ENCODE results near the gene CD63. TPM values are rescaled to one million over a fixed set of nuclear protein-coding genes. Genes with fewer than 3 reads are reported as not detected.

Gene CD63
- total and polyA plus RNA-seq, 2 donors (not counting 1 experiment from before 2014, with no cell fraction given) = 2,890 to 3,424 TPM

DNA sequence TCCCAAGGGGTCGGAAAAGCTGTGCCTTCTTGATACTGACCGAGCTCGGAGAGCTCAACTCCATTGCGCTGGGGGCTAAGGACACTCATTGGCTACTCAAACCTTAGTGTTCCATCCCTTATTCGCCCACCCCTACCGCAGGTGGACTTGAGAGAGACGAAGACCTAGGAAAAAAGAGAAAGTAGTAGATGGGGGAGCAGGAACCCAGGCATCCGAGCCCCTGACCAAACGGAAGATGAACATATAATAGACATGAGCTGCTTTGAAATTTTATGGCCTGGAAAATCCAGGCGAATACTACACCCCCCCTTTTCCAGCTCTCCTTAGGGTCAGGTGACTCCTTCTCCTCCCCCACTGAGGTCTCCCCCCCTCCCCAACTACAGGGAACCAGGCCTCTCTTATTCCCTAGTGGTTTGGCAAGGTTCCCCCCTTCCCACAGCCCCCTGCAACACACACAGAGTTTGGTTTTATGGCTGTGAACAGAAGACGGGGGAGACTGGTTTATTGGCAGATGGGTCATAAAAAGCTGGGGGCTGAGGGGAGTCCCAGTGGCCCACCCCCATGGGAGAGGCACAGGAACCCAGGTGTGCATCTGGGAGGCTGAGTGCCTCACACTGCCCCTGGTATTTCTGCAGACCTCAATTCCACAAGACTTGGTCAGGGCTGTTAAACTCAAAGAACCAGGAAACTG lies 15.7 kb upstream of the CD63 start:
- Histone ChIP-seq H3K9me3 (ENCODE audit: control insufficient read depth, insufficient read depth, low read depth, low read length) (no peaks in the 10 kb centered on the region), H3K27me3 (ENCODE audit: control insufficient read depth, insufficient read depth, low read length) (no peaks in the 10 kb centered on the region), H4K20me1 (ENCODE audit: control insufficient read depth, extremely low read depth, insufficient read depth, low read length) (no peaks in the 10 kb centered on the region), H3K4me2 (ENCODE audit: extremely low read depth, insufficient read depth, low read length) (peak overlapping the region; percentile 96), H2AFZ (ENCODE audit: low read length) (no peak overlapping the region), H3K79me2 (ENCODE audit: control insufficient read depth, insufficient read depth, low read length) (no peaks in the 10 kb centered on the region), H3K27ac (ENCODE audit: insufficient read depth, low read length) (peak overlapping the region; percentile 24), H3K4me3 (replicated peaks in 1 of 4; ENCODE audit: control extremely low read depth in 1 of 4, insufficient read depth in 1 of 4, low read depth in 3 of 4, low read length in 4 of 4) (peak overlapping the region; percentile 70 to 83 (median 74)), H3K9ac (ENCODE audit: insufficient read depth, low read length) (no peak overlapping the region), H3K36me3 (ENCODE audit: control insufficient read depth, insufficient read depth, low read length) (peaks cover 2% of the 10 kb centered on the region), H3K4me1 (ENCODE audit: control insufficient read depth, extremely low read depth, insufficient read depth, low read length) (peaks cover 16% of the 10 kb centered on the region)
- TF ChIP-seq EZH2 (IDR thresholded peaks at IDR 0.05; ENCODE audit: low read length, missing control alignments) (no peak), CTCF (conservative IDR thresholded peaks at IDR 0.05 in 1 of 2, IDR thresholded peaks at IDR 0.05 in 1 of 2; ENCODE audit: low read depth in 1 of 2, low read length in 2 of 2) (no peak)
- no peak for DNase-seq (ENCODE audit: low read depth in 2 of 2)

- TF ChIP-seq EZH2 (IDR thresholded peaks at IDR 0.05; ENCODE audit: low read length, missing control alignments) (no peak), CTCF (conservative IDR thresholded peaks at IDR 0.05 in 1 of 2, IDR thresholded peaks at IDR 0.05 in 1 of 2; ENCODE audit: low read depth in 1 of 2, low read length in 2 of 2) (no peak)
- peak overlapping the region; percentile 24 for H3K27ac ChIP-seq (ENCODE audit: insufficient read depth, low read length)
- peak overlapping the region; percentile 96 for H3K4me2 ChIP-seq (ENCODE audit: extremely low read depth, insufficient read depth, low read length)
- no peaks in the 10 kb centered on the region for H4K20me1 ChIP-seq (ENCODE audit: control insufficient read depth, extremely low read depth, insufficient read depth, low read length)
- peak overlapping the region; percentile 63 for H3K9ac ChIP-seq (ENCODE audit: insufficient read depth, low read length)
- DNase-seq (ENCODE audit: low read depth in 2 of 2) = peak; percentile 70 to 74
- H2AFZ ChIP-seq (ENCODE audit: low read length) = peak overlapping the region; percentile 50
- peak overlapping the region; percentile 70 to 83 (median 74) for H3K4me3 ChIP-seq (replicated peaks in 1 of 4; ENCODE audit: control extremely low read depth in 1 of 4, insufficient read depth in 1 of 4, low read depth in 3 of 4, low read length in 4 of 4)
- peaks cover 16% of the 10 kb centered on the region for H3K4me1 ChIP-seq (ENCODE audit: control insufficient read depth, extremely low read depth, insufficient read depth, low read length)
- H3K9me3 ChIP-seq (ENCODE audit: control insufficient read depth, insufficient read depth, low read depth, low read length) = no peaks in the 10 kb centered on the region
- no peaks in the 10 kb centered on the region for H3K79me2 ChIP-seq (ENCODE audit: control insufficient read depth, insufficient read depth, low read length)
- H3K27me3 ChIP-seq (ENCODE audit: control insufficient read depth, insufficient read depth, low read length) = no peaks in the 10 kb centered on the region
- H3K36me3 ChIP-seq (ENCODE audit: control insufficient read depth, insufficient read depth, low read length) = no peaks in the 10 kb centered on the region
Observed at GRCh38 chr12:55743406-55744339, 14.9 kb upstream of the CD63 start.
